Measurements from ENCODE around the gene CTRB1.

- TF ChIP-seq POLR2AphosphoS5 (IDR thresholded peaks at IDR 0.05) (peak in 2 of 3 donors; percentile 18 to 22), CTCF (IDR thresholded peaks at IDR 0.05 in 8 of 11, conservative IDR thresholded peaks at IDR 0.05 in 3 of 11) (no peak)
Observed at GRCh38 chr16:75227361-75228142, 8.8 kb downstream of the CTRB1 start.
